ENCODE results near the gene LRRC3C.
"Not testable (repeated sequence)": the region's sequence is repeated elsewhere in the genome, so short reads cannot be mapped to it uniquely, and the experiment has no call there.

LRRC3C gene

GRCh38 chr17:39946551-39947330 lies 19.2 kb downstream of the LRRC3C start:
- no peak for FAIRE-seq

GRCh38 chr17:39948489-39948828 lies 20.9 kb downstream of the LRRC3C start:
- FAIRE-seq, result peak; percentile 23
- DNase-seq (ENCODE audit: insufficient read length, low spot score), result not testable (repeated sequence)

More at GRCh38 chr17:39946551-39947330, 19.2 kb downstream of the LRRC3C start:
- no peak for DNase-seq (ENCODE audit: insufficient read length, low spot score)

GRCh38 chr17:39949028-39949427 lies 21.5 kb downstream of the LRRC3C start:
- FAIRE-seq, result no peak
- DNase-seq (ENCODE audit: insufficient read length, low spot score), result no peak

- no peak for DNase-seq (ENCODE audit: insufficient read length, low spot score)
- no peak for FAIRE-seq
Measured at GRCh38 chr17:39950871-39951348, 23.4 kb downstream of the LRRC3C start.

- no peak for FAIRE-seq
- no peak for DNase-seq (ENCODE audit: insufficient read length, low spot score)
Measured at GRCh38 chr17:39951924-39952679, 24.6 kb downstream of the LRRC3C start.

- FAIRE-seq, result peak; percentile 97
- DNase-seq (ENCODE audit: insufficient read length, low spot score), result peak; percentile 91
Measured at GRCh38 chr17:39952680-39953470, 25.3 kb downstream of the LRRC3C start.

- no peak for FAIRE-seq
Measured at GRCh38 chr17:39953471-39953888, 25.9 kb downstream of the LRRC3C start.

GRCh38 chr17:39954876-39955275 lies 27.3 kb downstream of the LRRC3C start:
- no peak for FAIRE-seq

More at GRCh38 chr17:39953471-39953888, 25.9 kb downstream of the LRRC3C start:
- no peak for DNase-seq (ENCODE audit: insufficient read length, low spot score)

GRCh38 chr17:39955726-39956225 lies 28.2 kb downstream of the LRRC3C start:
- DNase-seq (ENCODE audit: insufficient read length, low spot score) (no peak), FAIRE-seq (no peak)

More at GRCh38 chr17:39954876-39955275, 27.3 kb downstream of the LRRC3C start:
- no peak for DNase-seq (ENCODE audit: insufficient read length, low spot score)

- no peak for DNase-seq (ENCODE audit: insufficient read length, low spot score)
- no peak for FAIRE-seq
Measured at GRCh38 chr17:39960524-39961041, 33.1 kb downstream of the LRRC3C start.

GRCh38 chr17:39962642-39963220 lies 35.2 kb downstream of the LRRC3C start, which contains the start of gene GSDMA:
Gene GSDMA, plus strand, starts transcription at chr17:39963004. Its CDS starts 2,684 bp downstream, at chr17:39965688.
- no peak for DNase-seq (ENCODE audit: insufficient read length, low spot score)
- no peak for FAIRE-seq

- no peak for DNase-seq (ENCODE audit: insufficient read length, low spot score)
- FAIRE-seq, result no peak
Measured at GRCh38 chr17:39963829-39964228, 36.3 kb downstream of the LRRC3C start.

- no peak for FAIRE-seq
- no peak for DNase-seq (ENCODE audit: insufficient read length, low spot score)
Measured at GRCh38 chr17:39965017-39965699, 37.6 kb downstream of the LRRC3C start.

- no peak for FAIRE-seq
Measured at GRCh38 chr17:39966771-39967170, 39.2 kb downstream of the LRRC3C start.

GRCh38 chr17:39968761-39969160 lies 41.2 kb downstream of the LRRC3C start:
- FAIRE-seq, result no peak
- no peak for DNase-seq (ENCODE audit: insufficient read length, low spot score)

More at GRCh38 chr17:39966771-39967170, 39.2 kb downstream of the LRRC3C start:
- DNase-seq (ENCODE audit: insufficient read length, low spot score), result no peak

- DNase-seq (ENCODE audit: insufficient read length, low spot score) (no peak), FAIRE-seq (no peak)
Measured at GRCh38 chr17:39969375-39969774, 41.8 kb downstream of the LRRC3C start.

GRCh38 chr17:39970157-39970692 lies 42.7 kb downstream of the LRRC3C start:
- FAIRE-seq, result no peak
- DNase-seq (ENCODE audit: insufficient read length, low spot score), result no peak

GRCh38 chr17:39971076-39971603 lies 43.6 kb downstream of the LRRC3C start:
- FAIRE-seq, result no peak
- no peak for DNase-seq (ENCODE audit: insufficient read length, low spot score)

GRCh38 chr17:39972271-39972670 lies 44.7 kb downstream of the LRRC3C start:
- DNase-seq (ENCODE audit: insufficient read length, low spot score) (no peak), FAIRE-seq (no peak)

Measured in GM19239 (cell line).